RWPE2 (cell line): Measurements from ENCODE around the gene P4HB.

Experiments
- ATAC-seq: fragments of 200-7000 bp; cut with Tn5 transposase; 3 replicates; pipeline ENCODE4 v1.9.1; 2021; ENCODE audit warnings: low read depth
- DNase-seq: peaks from one replicate; pipeline ENCODE4 v3.0.0-alpha.2; 2020; ENCODE audit warnings: low spot score
- H3K27ac ChIP-seq: fragments of 450-650 bp; 2 replicates; pipeline ENCODE4 v1.5.1; 2017; ENCODE audit warnings: mild to moderate bottlenecking; ENCODE audit not compliant: poor library complexity, severe bottlenecking
- H3K27me3 ChIP-seq: fragments of 250-450 bp; sonication (Bioruptor Pico); 2 replicates; pipeline ENCODE4 v1.5.1; 2021; ENCODE audit warnings: mild to moderate bottlenecking, moderate library complexity; ENCODE audit not compliant: insufficient read depth, poor library complexity, severe bottlenecking
- H3K36me3 ChIP-seq: fragments of 250-450 bp; sonication (Bioruptor Pico); 2 replicates; pipeline ENCODE4 v1.5.1; 2020; ENCODE audit warnings: low read depth, mild to moderate bottlenecking, moderate library complexity
- H3K4me1 ChIP-seq: fragments of 250-450 bp; sonication (Bioruptor Pico); 2 replicates; pipeline ENCODE4 v1.5.1; 2021; ENCODE audit warnings: mild to moderate bottlenecking, moderate library complexity; ENCODE audit not compliant: insufficient read depth, poor library complexity, severe bottlenecking
- H3K4me3 ChIP-seq: fragments of 250-450 bp; sonication (Bioruptor Pico); 2 replicates; pipeline ENCODE4 v1.5.1; 2021; ENCODE audit warnings: mild to moderate bottlenecking, moderate library complexity; ENCODE audit not compliant: severe bottlenecking
- H3K9me3 ChIP-seq: fragments of 250-450 bp; sonication (Bioruptor Pico); 2 replicates; pipeline ENCODE4 v1.5.1; 2021; ENCODE audit warnings: mild to moderate bottlenecking, moderate library complexity; ENCODE audit not compliant: severe bottlenecking
- CTCF ChIP-seq: fragments of 450-650 bp; IDR thresholded peaks from one replicate; pipeline ENCODE4 v1.5.1; 2017; ENCODE audit warnings: mild to moderate bottlenecking, moderate library complexity; ENCODE audit not compliant: poor library complexity, severe bottlenecking

P4HB gene

GRCh38 chr17:81821603-81822311, 38.6 kb downstream of the P4HB start:
- peak; percentile 22 for TF ChIP-seq CTCF
- peak; percentile 58 for ATAC-seq
- DNase-seq: no peak
- Histone ChIP-seq H3K4me1 (no peaks in the 10 kb centered on the region), H3K27me3 (no peaks in the 10 kb centered on the region), H3K36me3 (no peaks in the 10 kb centered on the region), H3K9me3 (no peaks in the 10 kb centered on the region), H3K27ac (no peak overlapping the region), H3K4me3 (no peak overlapping the region)

GRCh38 chr17:81821147-81821546, 39.2 kb downstream of the P4HB start:
- Histone ChIP-seq H3K9me3 (no peaks in the 10 kb centered on the region), H3K36me3 (no peaks in the 10 kb centered on the region), H3K4me1 (no peaks in the 10 kb centered on the region), H3K4me3 (no peak overlapping the region), H3K27ac (no peak overlapping the region), H3K27me3 (no peaks in the 10 kb centered on the region)
- DNase-seq (no peak), ATAC-seq (0 out of 3 replicates have a peak, but pooled peaks have one; percentile 13)
- no peak for TF ChIP-seq CTCF

- Histone ChIP-seq H3K4me1 (no peaks in the 10 kb centered on the region), H3K27me3 (no peaks in the 10 kb centered on the region), H3K4me3 (no peak overlapping the region), H3K9me3 (no peaks in the 10 kb centered on the region), H3K36me3 (no peaks in the 10 kb centered on the region), H3K27ac (no peak overlapping the region)
- no peak for ATAC-seq
- no peak for TF ChIP-seq CTCF
- DNase-seq: no peak
These were observed 40.6 kb downstream of the P4HB start for GRCh38 chr17:81819708-81820107.

GRCh38 chr17:81817758-81818147, 42.6 kb downstream of the P4HB start:
- H3K4me1 ChIP-seq: no peaks in the 10 kb centered on the region
- DNase-seq: no peak
- H3K27ac ChIP-seq: no peak overlapping the region
- no peaks in the 10 kb centered on the region for H3K27me3 ChIP-seq
- ATAC-seq: no peak
- no peak overlapping the region for H3K4me3 ChIP-seq
- no peak for TF ChIP-seq CTCF
- no peaks in the 10 kb centered on the region for H3K9me3 ChIP-seq
- H3K36me3 ChIP-seq: no peaks in the 10 kb centered on the region

GRCh38 chr17:81815646-81815986, 44.7 kb downstream of the P4HB start:
- ATAC-seq (peak; percentile 9; the same call in 1 of the 3 replicates), DNase-seq (no peak)
- Histone ChIP-seq H3K36me3 (no peaks in the 10 kb centered on the region), H3K4me1 (no peaks in the 10 kb centered on the region), H3K27ac (no peak overlapping the region), H3K9me3 (no peaks in the 10 kb centered on the region), H3K27me3 (no peaks in the 10 kb centered on the region), H3K4me3 (no peak overlapping the region)
- no peak for TF ChIP-seq CTCF
